BLaER1 (cell line): ENCODE results near the gene GNAI2.

Source experiments
- H3K27ac ChIP-seq: shearing (Covaris generic); formaldehyde crosslinking; 2 replicates; pipeline ENCODE4 v1.8.1; 2022
- H3K27me3 ChIP-seq: shearing (Covaris generic); formaldehyde crosslinking; 2 replicates; pipeline ENCODE4 v1.8.1; 2022
- H3K36me3 ChIP-seq: shearing (Covaris generic); formaldehyde crosslinking; 2 replicates; pipeline ENCODE4 v1.8.1; 2022
- H3K4me1 ChIP-seq: shearing (Covaris generic); formaldehyde crosslinking; 2 replicates; pipeline ENCODE4 v1.8.1; 2022
- H3K4me2 ChIP-seq: shearing (Covaris generic); formaldehyde crosslinking; 2 replicates; pipeline ENCODE4 v1.8.1; 2022
- H3K4me3 ChIP-seq: shearing (Covaris generic); formaldehyde crosslinking; 2 replicates; pipeline ENCODE4 v1.8.1; 2022
- H3K9ac ChIP-seq: shearing (Covaris generic); formaldehyde crosslinking; 2 replicates; pipeline ENCODE4 v1.8.1; 2022
- H3K9me3 ChIP-seq: shearing (Covaris generic); formaldehyde crosslinking; 2 replicates; pipeline ENCODE4 v1.8.1; 2022
- H4K20me1 ChIP-seq: shearing (Covaris generic); formaldehyde crosslinking; 2 replicates; pipeline ENCODE4 v1.8.1; 2022
- Cebpa-rat ChIP-seq: shearing (Covaris generic); IDR thresholded peaks from 2 replicates; pipeline ENCODE4 v1.8.1; 2022

Gene GNAI2

GRCh38 chr3:50298836-50299637 is 63.0 kb downstream of the GNAI2 start, which contains the start of the genes HYAL3 and NAA80:
HYAL3 (minus strand) TSS chr3:50299405; CDS start chr3:50295602, 3,803 bp downstream.
NAA80 (minus strand) TSS chr3:50299405; CDS start chr3:50297463, 1,942 bp downstream.
- TF ChIP-seq Cebpa-rat: no peak
- H3K9me3 ChIP-seq: no peaks in the 10 kb centered on the region
- H3K27ac ChIP-seq: peak within 1 kb of the TSS; percentile 82
- H3K4me1 ChIP-seq: peaks cover 21% of the 10 kb centered on the region
- peak within 1 kb of the TSS; percentile 96 for H3K4me2 ChIP-seq
- peak within 1 kb of the TSS; percentile 82 for H3K9ac ChIP-seq
- H3K27me3 ChIP-seq: no peaks in the 10 kb centered on the region
- peak within 1 kb of the TSS; percentile 78 for H3K4me3 ChIP-seq
- H3K36me3 ChIP-seq: peaks cover 8% of the 10 kb centered on the region; the same call in 1 of the 2 replicates
- 0 out of 2 replicates have a peak, but pooled peaks cover 8% of the 10 kb centered on the region for H4K20me1 ChIP-seq

DNA sequence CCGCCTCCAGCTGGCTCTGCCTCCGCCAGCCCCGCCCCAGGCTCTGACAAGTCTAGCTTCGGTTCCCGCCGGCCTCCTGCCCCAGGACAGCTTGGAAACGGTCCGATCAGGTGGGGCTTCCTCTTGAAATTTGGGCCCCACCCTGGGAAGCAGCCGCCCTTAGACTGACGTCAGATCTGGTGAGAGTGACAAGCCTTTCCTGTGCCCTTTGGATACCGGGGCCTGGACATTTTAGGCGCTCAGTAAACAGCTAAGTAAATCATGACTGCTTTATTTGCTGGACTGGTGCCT is 63.6 kb downstream of the GNAI2 start:
- Histone ChIP-seq H3K27ac (peak overlapping the region; percentile 36; the same call in 1 of the 2 replicates), H3K9ac (peak overlapping the region; percentile 70), H3K4me1 (peaks cover 21% of the 10 kb centered on the region), H3K9me3 (no peaks in the 10 kb centered on the region), H3K4me3 (peak overlapping the region; percentile 78), H3K27me3 (no peaks in the 10 kb centered on the region), H3K36me3 (peaks cover 8% of the 10 kb centered on the region; the same call in 1 of the 2 replicates), H4K20me1 (0 out of 2 replicates have a peak, but pooled peaks cover 8% of the 10 kb centered on the region), H3K4me2 (peak overlapping the region; percentile 84)
- TF ChIP-seq Cebpa-rat: no peak

DNA sequence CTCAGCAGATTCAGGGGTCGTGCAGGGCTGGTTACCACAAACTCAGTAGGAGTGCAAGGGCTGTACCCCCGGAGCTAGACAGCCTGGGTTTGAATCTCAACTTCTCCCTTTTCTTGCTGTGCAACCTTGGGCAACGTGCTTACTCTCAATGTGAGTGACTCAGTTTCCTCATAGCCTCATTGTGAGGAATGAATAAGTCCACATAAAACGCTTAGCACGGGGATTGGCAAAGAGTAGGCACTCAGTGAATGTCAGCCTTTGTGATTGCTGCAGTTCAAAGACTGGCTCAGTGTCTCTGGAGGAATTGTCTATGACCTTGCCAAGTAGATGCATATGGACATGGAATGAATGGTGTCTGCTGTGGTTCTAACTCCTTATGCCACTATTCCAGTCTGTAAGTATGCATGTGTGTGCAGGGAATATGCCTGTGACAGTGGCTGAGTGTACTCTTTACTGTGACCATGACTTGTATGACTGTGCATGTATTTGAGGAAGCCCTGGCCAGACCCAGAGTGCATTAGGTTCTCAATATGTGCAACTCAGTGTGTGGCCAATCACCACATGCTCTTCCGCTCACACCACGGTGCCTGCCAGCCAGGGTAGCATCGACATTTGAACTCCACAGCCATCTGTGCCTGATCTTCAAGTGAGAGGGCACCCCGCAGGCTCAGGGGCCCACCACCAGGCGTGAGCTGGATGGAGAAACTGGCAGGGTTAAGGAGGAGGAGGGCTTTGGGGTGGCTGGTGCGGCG is 64.1 kb downstream of the GNAI2 start:
- Histone ChIP-seq H3K27ac (peak overlapping the region; percentile 36; the same call in 1 of the 2 replicates), H3K9ac (peak overlapping the region; percentile 70), H3K4me3 (peak overlapping the region; percentile 78), H3K27me3 (no peaks in the 10 kb centered on the region), H3K9me3 (no peaks in the 10 kb centered on the region), H3K4me2 (peak overlapping the region; percentile 84), H3K36me3 (peaks cover 8% of the 10 kb centered on the region; the same call in 1 of the 2 replicates), H4K20me1 (0 out of 2 replicates have a peak, but pooled peaks cover 8% of the 10 kb centered on the region), H3K4me1 (peaks cover 21% of the 10 kb centered on the region)
- no peak for TF ChIP-seq Cebpa-rat

- H3K27me3 ChIP-seq: no peaks in the 10 kb centered on the region
- peaks cover 21% of the 10 kb centered on the region for H3K4me1 ChIP-seq
- peaks cover 8% of the 10 kb centered on the region; the same call in 1 of the 2 replicates for H3K36me3 ChIP-seq
- no peaks in the 10 kb centered on the region for H3K9me3 ChIP-seq
- TF ChIP-seq Cebpa-rat: no peak
- H3K27ac ChIP-seq: no peak overlapping the region
- H3K4me3 ChIP-seq: no peak overlapping the region
- H3K9ac ChIP-seq: no peak overlapping the region
- 0 out of 2 replicates have a peak, but pooled peaks cover 8% of the 10 kb centered on the region for H4K20me1 ChIP-seq
- H3K4me2 ChIP-seq: no peak overlapping the region
These were observed 64.8 kb downstream of the GNAI2 start for GRCh38 chr3:50300681-50301254.

- Histone ChIP-seq H3K36me3 (peaks cover 10% of the 10 kb centered on the region), H3K4me3 (no peak overlapping the region), H4K20me1 (0 out of 2 replicates have a peak, but pooled peaks cover 8% of the 10 kb centered on the region), H3K27ac (no peak overlapping the region), H3K9ac (no peak overlapping the region), H3K27me3 (no peaks in the 10 kb centered on the region), H3K4me1 (peaks cover 21% of the 10 kb centered on the region), H3K9me3 (peaks cover 13% of the 10 kb centered on the region), H3K4me2 (no peak overlapping the region)
- TF ChIP-seq Cebpa-rat: no peak
These were observed 66.3 kb downstream of the GNAI2 start for GRCh38 chr3:50302095-50303012.

GRCh38 chr3:50303013-50303815 is 67.2 kb downstream of the GNAI2 start, which contains the start of gene HYAL1:
HYAL1 (minus strand) TSS chr3:50303574; CDS start chr3:50302956, 618 bp downstream.
- H3K9ac ChIP-seq: no peak within 1 kb of the TSS
- no peaks in the 10 kb centered on the region for H3K27me3 ChIP-seq
- H3K27ac ChIP-seq: no peak within 1 kb of the TSS
- H4K20me1 ChIP-seq: 0 out of 2 replicates have a peak, but pooled peaks cover 4% of the 10 kb centered on the region
- peaks cover 15% of the 10 kb centered on the region; the same call in 1 of the 2 replicates for H3K36me3 ChIP-seq
- H3K4me1 ChIP-seq: peaks cover 14% of the 10 kb centered on the region
- no peak within 1 kb of the TSS for H3K4me3 ChIP-seq
- no peak for TF ChIP-seq Cebpa-rat
- peaks cover 22% of the 10 kb centered on the region for H3K9me3 ChIP-seq
- no peak within 1 kb of the TSS for H3K4me2 ChIP-seq

- H3K4me2 ChIP-seq: no peak overlapping the region
- no peak overlapping the region for H3K9ac ChIP-seq
- no peak overlapping the region for H3K27ac ChIP-seq
- H4K20me1 ChIP-seq: no peaks in the 10 kb centered on the region
- H3K4me1 ChIP-seq: peaks cover 9% of the 10 kb centered on the region
- H3K4me3 ChIP-seq: no peak overlapping the region
- H3K27me3 ChIP-seq: no peaks in the 10 kb centered on the region
- H3K36me3 ChIP-seq: peaks cover 25% of the 10 kb centered on the region
- peaks cover 35% of the 10 kb centered on the region for H3K9me3 ChIP-seq
- no peak for TF ChIP-seq Cebpa-rat
These were observed 68.6 kb downstream of the GNAI2 start for GRCh38 chr3:50304601-50305000.
